Measurements from ENCODE around the gene PHC2. TPM values are rescaled to one million over a fixed set of nuclear protein-coding genes. Genes with fewer than 3 reads are reported as not detected.

PHC2 gene
- total and polyA plus RNA-seq, 3 donors from 2014 or later, result 121 to 178 (median 130) TPM

DNA sequence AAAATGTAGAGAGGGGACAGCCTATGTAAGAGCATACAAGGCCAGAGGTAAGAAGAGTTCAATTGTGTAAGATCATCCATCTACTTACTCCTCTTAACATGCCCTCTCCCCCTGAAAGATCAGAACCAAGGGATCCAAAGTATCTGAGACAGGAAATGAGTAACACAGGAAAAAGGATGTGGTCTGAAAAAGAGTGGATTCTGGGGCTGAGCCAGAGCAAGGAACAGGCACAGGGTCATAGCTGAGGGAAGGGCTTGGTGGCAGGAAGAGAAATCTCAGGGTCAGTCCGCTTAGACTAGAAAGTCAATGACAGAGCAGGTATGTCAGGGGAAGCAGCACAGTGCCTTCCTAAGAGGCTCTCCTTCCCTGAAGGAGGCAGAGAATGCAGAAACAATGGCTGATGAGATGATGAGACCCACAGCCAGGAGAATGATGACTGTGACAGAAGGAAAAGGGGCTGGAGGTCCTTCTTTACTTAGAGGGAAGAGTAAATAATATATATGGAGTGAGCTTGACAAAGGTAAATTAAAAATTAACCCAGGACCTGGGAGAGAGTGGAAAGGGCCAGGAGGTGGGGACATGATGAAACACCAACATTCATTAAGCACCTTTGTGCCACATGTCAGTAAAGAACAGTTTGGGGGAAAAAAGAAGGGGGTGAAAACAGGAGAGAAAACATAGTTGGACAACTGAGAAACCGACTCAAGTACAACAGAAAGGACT is 83.8 kb downstream of the PHC2 start:
- DNase-seq, result no peak
- H3K27me3 ChIP-seq, result no peaks in the 10 kb centered on the region
- intact Hi-C loops (cut with DNase I; ENCODE audit: low total_unique reads), result no loop called here
- H3K9me3 ChIP-seq, result no peaks in the 10 kb centered on the region
- H3K4me1 ChIP-seq, result peaks cover 24% of the 10 kb centered on the region
- peak overlapping the region; percentile 86 to 97 for H3K27ac ChIP-seq
- TF ChIP-seq POLR2A (IDR thresholded peaks at IDR 0.05), result no peak
- TF ChIP-seq, protein P1, sequence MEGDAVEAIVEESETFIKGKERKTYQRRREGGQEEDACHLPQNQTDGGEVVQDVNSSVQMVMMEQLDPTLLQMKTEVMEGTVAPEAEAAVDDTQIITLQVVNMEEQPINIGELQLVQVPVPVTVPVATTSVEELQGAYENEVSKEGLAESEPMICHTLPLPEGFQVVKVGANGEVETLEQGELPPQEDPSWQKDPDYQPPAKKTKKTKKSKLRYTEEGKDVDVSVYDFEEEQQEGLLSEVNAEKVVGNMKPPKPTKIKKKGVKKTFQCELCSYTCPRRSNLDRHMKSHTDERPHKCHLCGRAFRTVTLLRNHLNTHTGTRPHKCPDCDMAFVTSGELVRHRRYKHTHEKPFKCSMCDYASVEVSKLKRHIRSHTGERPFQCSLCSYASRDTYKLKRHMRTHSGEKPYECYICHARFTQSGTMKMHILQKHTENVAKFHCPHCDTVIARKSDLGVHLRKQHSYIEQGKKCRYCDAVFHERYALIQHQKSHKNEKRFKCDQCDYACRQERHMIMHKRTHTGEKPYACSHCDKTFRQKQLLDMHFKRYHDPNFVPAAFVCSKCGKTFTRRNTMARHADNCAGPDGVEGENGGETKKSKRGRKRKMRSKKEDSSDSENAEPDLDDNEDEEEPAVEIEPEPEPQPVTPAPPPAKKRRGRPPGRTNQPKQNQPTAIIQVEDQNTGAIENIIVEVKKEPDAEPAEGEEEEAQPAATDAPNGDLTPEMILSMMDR (IDR thresholded peaks at IDR 0.05), result no peak
- no peaks in the 10 kb centered on the region for H3K36me3 ChIP-seq (ENCODE audit: low read depth, missing control alignments)
- H3K4me3 ChIP-seq, result peak overlapping the region; percentile 90 to 94
- 23 to 33% methylated on average over 2 of the region's 2 CpGs for WGBS, 2 donors

DNA sequence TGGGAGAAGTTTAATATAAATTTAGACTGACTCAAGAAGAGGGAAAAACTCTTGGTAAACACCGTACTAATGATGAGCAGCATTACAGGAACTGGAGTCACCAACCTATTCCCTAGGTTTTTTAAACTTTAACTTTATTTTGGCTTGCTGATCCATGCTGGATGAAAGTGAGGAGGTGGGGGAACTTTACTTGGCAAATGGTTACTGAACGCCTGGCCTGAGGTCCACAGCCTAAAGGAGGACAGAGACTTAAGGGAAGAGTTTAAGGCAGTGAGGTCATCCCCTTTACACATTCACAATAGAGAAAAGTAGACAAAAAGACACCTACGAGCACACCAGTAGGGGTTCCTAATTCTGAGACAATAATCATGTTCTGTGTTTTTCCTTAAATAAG is 84.4 kb downstream of the PHC2 start:
- no peaks in the 10 kb centered on the region for H3K9me3 ChIP-seq
- DNase-seq, result no peak
- no peak for TF ChIP-seq POLR2A (IDR thresholded peaks at IDR 0.05)
- TF ChIP-seq, protein P1 (IDR thresholded peaks at IDR 0.05), result no peak
- H3K27ac ChIP-seq, result peak overlapping the region; percentile 86 to 97
- H3K4me1 ChIP-seq, result peaks cover 29% of the 10 kb centered on the region
- no peaks in the 10 kb centered on the region for H3K36me3 ChIP-seq (ENCODE audit: low read depth, missing control alignments)
- intact Hi-C loops (cut with DNase I; ENCODE audit: low total_unique reads), result no loop called here
- WGBS, 2 donors, result 35 to 43% methylated on average over 3 of the region's 3 CpGs
- no peak overlapping the region for H3K4me3 ChIP-seq
- H3K27me3 ChIP-seq, result no peaks in the 10 kb centered on the region

DNA sequence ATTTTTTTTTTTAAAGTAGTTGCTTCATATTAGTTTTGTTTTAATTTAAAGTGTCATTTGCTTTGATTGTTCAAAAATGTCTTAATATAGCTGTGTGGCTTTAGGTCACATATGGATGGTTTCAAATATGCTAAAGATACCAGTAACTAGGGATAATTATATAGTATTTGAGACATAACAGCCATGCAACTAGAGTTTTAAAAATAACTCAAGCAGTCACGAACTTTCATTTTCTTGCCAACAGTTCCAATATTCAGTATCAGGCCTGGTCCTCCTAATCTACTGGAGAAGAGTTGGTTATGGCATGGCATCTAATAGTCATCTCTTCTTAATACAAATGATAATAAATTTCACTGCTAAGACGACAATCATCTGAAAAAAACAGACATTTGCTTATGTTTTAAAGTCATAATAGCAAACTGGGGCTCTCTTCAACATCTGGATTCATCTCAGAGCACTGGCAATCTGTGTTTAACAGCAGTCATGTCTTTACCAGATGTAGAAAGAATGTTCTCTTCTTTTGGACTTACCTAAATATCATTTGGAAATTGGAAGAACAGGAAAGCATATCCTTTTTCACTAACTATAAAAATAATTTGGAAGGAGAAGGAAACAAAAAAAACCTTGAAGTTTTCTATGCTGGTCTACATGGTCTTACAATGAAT is 85.9 kb downstream of the PHC2 start:
- no peak for TF ChIP-seq POLR2A (IDR thresholded peaks at IDR 0.05)
- TF ChIP-seq, protein P1 (IDR thresholded peaks at IDR 0.05), result no peak
- 42 to 56% methylated on average over 2 of the region's 2 CpGs for WGBS, 2 donors
- Histone ChIP-seq H3K9me3 (no peaks in the 10 kb centered on the region), H3K4me3 (no peak overlapping the region), H3K4me1 (peaks cover 44% of the 10 kb centered on the region), H3K27me3 (no peaks in the 10 kb centered on the region), H3K27ac (no peak overlapping the region), H3K36me3 (ENCODE audit: low read depth, missing control alignments) (no peaks in the 10 kb centered on the region)
- intact Hi-C loops (cut with DNase I; ENCODE audit: low total_unique reads), result no loop called here
- no peak for DNase-seq

DNA sequence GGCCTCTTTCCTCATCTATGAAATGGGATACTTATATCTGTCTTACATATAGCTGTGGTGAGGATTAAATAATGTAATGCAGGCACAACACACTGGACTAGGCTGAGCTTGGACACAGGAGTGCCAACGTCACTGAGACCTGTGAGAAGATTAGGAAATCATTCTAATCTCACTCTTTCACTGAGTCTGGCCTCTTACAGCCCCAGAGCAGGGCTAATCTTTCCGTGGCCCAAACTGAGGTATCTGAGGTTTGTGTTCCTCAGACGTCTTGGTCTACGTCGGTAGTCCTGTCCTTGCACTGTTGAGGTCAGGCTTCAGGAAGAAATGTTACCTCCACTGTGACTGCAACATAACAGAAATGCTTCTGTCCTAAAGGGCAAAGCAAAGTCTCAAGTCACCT is 87.4 kb downstream of the PHC2 start:
- H3K27ac ChIP-seq, result no peak overlapping the region
- TF ChIP-seq, protein P1 (IDR thresholded peaks at IDR 0.05), result no peak
- no peak for TF ChIP-seq POLR2A (IDR thresholded peaks at IDR 0.05)
- no peaks in the 10 kb centered on the region for H3K36me3 ChIP-seq (ENCODE audit: low read depth, missing control alignments)
- H3K9me3 ChIP-seq, result no peaks in the 10 kb centered on the region
- intact Hi-C loops (cut with DNase I; ENCODE audit: low total_unique reads), result no loop called here
- no peak overlapping the region for H3K4me3 ChIP-seq
- 32 to 39% methylated on average over 5 of the region's 5 CpGs for WGBS, 2 donors
- DNase-seq, result no peak
- peaks cover 54% of the 10 kb centered on the region for H3K4me1 ChIP-seq
- no peaks in the 10 kb centered on the region for H3K27me3 ChIP-seq
